ENCODE data around the gene C1RL. TPM values are rescaled to one million over a fixed set of nuclear protein-coding genes. Genes with fewer than 3 reads are reported as not detected.

C1RL gene
- total and polyA plus RNA-seq, 10 donors, result 19.1 to 126 (median 84.4) TPM

DNA sequence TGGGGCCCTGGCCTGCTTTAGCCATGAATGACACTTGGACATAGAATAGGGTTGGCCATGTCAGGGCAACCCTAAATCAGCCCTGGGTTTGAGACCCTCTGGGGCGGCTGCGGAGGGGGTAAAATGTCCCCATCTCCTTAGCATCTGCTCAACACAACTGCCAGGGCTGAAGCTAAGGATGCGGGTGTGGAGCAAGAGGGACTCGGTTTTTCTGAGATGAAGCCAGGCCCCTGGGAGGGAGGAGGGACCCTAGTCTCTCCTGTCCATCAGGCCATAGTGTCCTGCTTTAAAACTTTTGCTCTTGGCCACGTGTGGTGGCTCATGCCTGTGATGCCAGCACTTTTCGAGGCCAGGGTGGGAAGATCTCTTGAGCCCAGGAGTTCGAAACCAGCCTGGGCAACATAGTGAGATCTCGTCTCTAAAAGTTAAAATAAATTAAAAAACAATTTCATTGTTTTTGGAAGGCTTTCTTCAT is 16.0 kb downstream of the C1RL start:
- H3K36me3 ChIP-seq, result peaks cover 0 to 41% (median 4%) of the 10 kb centered on the region in 6 donors
- WGBS, 5 donors, result 78 to 86% (median 80%) methylated on average over 8 of the region's 8 CpGs
- H3K4me3 ChIP-seq, result peak overlapping the region in 1 of 8 donors; percentile 71
- intact Hi-C loops (cut with DNase I; ENCODE audit: low total_unique reads), result loop anchor here (10.0 kb wide), 1 partner anchor 78 kb away; the partner anchor contains the start of gene LPCAT3
- H3K9me3 ChIP-seq, result no peaks in the 10 kb centered on the region
- no peak for DNase-seq
- peaks cover 0 to 58% (median 25%) of the 10 kb centered on the region in 6 donors for H3K4me1 ChIP-seq
- no peaks in the 10 kb centered on the region for H3K27me3 ChIP-seq (replicated peaks in 1 of 7)
- H3K27ac ChIP-seq, result peak overlapping the region; percentile 13 to 82 (median 76)
- TF ChIP-seq POLR2A (IDR thresholded peaks at IDR 0.05) (no peak), POLR2AphosphoS5 (IDR thresholded peaks at IDR 0.05) (peak in 1 of 3 donors; percentile 31)
- TF ChIP-seq, protein P1, sequence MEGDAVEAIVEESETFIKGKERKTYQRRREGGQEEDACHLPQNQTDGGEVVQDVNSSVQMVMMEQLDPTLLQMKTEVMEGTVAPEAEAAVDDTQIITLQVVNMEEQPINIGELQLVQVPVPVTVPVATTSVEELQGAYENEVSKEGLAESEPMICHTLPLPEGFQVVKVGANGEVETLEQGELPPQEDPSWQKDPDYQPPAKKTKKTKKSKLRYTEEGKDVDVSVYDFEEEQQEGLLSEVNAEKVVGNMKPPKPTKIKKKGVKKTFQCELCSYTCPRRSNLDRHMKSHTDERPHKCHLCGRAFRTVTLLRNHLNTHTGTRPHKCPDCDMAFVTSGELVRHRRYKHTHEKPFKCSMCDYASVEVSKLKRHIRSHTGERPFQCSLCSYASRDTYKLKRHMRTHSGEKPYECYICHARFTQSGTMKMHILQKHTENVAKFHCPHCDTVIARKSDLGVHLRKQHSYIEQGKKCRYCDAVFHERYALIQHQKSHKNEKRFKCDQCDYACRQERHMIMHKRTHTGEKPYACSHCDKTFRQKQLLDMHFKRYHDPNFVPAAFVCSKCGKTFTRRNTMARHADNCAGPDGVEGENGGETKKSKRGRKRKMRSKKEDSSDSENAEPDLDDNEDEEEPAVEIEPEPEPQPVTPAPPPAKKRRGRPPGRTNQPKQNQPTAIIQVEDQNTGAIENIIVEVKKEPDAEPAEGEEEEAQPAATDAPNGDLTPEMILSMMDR (IDR thresholded peaks at IDR 0.05 in 8 of 11, conservative IDR thresholded peaks at IDR 0.05 in 3 of 11), result no peak

DNA sequence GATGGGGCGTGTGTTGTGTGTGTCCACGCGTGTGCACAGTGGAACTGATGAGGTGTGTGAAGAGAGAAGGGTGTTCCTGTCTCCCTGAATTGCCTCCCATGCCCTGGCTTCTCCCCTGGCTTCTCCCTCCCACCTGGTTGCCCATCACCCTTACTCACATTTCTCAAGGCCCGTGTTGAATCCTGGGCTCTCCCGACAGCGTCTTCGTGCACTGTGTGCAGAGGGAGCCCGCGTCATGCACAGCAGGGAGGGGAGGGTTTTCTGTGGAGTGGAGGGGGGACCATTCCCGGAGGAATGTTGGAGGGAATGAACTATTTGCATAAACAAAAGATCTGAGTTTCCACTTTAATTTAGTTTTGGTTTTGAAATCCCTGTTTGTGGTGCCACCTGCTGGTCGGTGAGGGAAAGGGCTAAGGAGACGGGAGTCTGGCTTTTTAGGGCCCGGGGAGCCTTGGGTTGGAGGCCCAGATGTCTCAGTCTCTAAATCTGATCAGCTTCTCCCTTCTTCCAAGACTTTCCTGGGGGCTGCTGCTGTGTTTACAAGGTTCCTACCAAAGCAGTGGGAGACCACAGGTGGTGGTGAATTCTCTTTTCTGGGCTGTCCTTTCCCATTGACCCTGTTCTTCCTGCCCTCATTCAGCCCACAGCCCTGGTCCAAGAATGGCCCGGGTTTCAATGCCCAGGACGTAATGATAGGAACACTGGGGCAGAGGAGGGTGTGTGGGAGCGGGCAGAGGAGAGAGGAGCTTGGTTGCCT is 16.6 kb downstream of the C1RL start, which contains the start of gene C1R:
C1R (minus strand) TSS at position 217 of the 757 bp plus-strand sequence; CDS start at position 160, 57 bp downstream.
- WGBS, 5 donors, result 15 to 31% (median 27%) methylated on average over 16 of the region's 16 CpGs
- Histone ChIP-seq H3K4me1 (peaks cover 0 to 58% (median 25%) of the 10 kb centered on the region in 6 donors), H3K4me3 (peak within 1 kb of the TSS; percentile 36 to 71 (median 49)), H3K9me3 (no peaks in the 10 kb centered on the region), H3K27ac (peak within 1 kb of the TSS; percentile 27 to 82 (median 76)), H3K36me3 (peaks cover 0 to 41% (median 4%) of the 10 kb centered on the region in 6 donors), H3K27me3 (replicated peaks in 1 of 7) (no peaks in the 10 kb centered on the region)
- peak in 2 of 3 donors; percentile 68 to 71 for TF ChIP-seq POLR2AphosphoS5 (IDR thresholded peaks at IDR 0.05)
- no peak for TF ChIP-seq POLR2A (IDR thresholded peaks at IDR 0.05)
- TF ChIP-seq, protein P1 (IDR thresholded peaks at IDR 0.05 in 8 of 11, conservative IDR thresholded peaks at IDR 0.05 in 3 of 11), result peak; percentile 79 to 96 (median 93)
- DNase-seq, result peak; percentile 86
- intact Hi-C loops (cut with DNase I; ENCODE audit: low total_unique reads), result loop anchor here (10.0 kb wide), 1 partner anchor 78 kb away; the partner anchor contains the start of gene LPCAT3

DNA sequence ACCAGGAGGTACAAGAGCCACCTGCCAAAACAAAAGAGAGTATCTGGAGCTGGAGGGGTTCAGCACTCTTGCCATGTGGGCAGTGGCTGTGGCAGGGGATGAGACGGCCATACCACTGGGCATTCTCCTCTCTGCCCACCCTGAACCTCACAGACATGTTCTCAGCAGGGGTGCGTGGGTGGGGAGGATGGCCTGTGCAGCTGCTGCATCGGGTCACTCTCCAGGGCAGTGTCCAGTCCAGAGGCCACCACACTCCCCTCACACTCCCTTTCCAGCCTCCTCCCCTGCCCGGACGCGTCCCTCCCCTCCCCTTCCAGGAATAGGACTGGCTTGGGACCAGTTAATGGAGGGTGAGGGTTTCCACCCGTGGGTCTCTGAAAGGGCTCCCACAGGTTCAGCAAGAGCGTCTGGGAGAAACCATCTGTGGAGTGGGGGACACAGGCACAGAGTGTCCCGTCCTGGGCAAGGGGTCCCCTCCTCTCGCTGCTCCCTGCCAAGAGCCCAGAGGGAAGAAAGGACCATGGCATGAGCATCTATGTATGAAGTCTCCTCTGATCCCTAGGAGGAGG is 17.3 kb downstream of the C1RL start:
- no peak for DNase-seq
- Histone ChIP-seq H3K4me1 (peaks cover 0 to 58% (median 25%) of the 10 kb centered on the region in 6 donors), H3K27me3 (replicated peaks in 1 of 7) (no peaks in the 10 kb centered on the region), H3K27ac (peak overlapping the region; percentile 27 to 82 (median 76)), H3K36me3 (peaks cover 0 to 41% (median 4%) of the 10 kb centered on the region in 6 donors), H3K9me3 (no peaks in the 10 kb centered on the region), H3K4me3 (peak overlapping the region; percentile 36 to 71 (median 49))
- intact Hi-C loops (cut with DNase I; ENCODE audit: low total_unique reads), result loop anchor here (10.0 kb wide), 1 partner anchor 77 kb away; the partner anchor contains the start of gene LPCAT3
- TF ChIP-seq POLR2A (IDR thresholded peaks at IDR 0.05) (no peak), POLR2AphosphoS5 (IDR thresholded peaks at IDR 0.05) (peak; percentile 50 to 82 (median 71))
- WGBS, 5 donors, result 44 to 63% (median 50%) methylated on average over 10 of the region's 10 CpGs

DNA sequence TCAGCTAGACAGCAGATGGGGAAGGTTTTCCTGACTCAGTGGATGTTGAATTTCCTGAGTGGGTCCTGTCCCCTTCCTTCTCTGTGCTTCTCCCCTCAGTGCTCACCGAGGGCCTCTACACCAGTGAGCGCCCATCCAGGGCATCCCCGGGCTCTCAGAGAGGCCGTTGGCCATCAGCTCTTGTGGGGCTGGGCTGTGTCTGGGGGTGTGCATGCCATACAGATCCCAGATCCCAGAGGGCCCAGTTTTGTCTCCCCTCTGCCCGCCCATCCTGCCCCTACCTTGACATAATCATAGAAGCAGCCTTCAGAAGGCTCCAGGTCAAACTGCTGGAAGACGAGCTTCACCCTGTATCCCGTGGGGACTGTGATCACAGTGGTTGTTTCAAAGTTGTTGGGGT is 17.8 kb downstream of the C1RL start:
- no peaks in the 10 kb centered on the region for H3K9me3 ChIP-seq
- intact Hi-C loops (cut with DNase I; ENCODE audit: low total_unique reads), result loop anchor here (10.0 kb wide), 1 partner anchor 76 kb away; the partner anchor contains the start of gene LPCAT3
- H3K4me1 ChIP-seq, result peaks cover 0 to 56% (median 25%) of the 10 kb centered on the region in 6 donors
- no peak for TF ChIP-seq POLR2AphosphoS5 (IDR thresholded peaks at IDR 0.05)
- TF ChIP-seq, protein P1 (IDR thresholded peaks at IDR 0.05 in 8 of 11, conservative IDR thresholded peaks at IDR 0.05 in 3 of 11), result no peak
- TF ChIP-seq POLR2A (IDR thresholded peaks at IDR 0.05), result no peak
- DNase-seq, result no peak
- H3K4me3 ChIP-seq, result peak overlapping the region; percentile 18 to 71 (median 49)
- no peaks in the 10 kb centered on the region for H3K27me3 ChIP-seq (replicated peaks in 1 of 7)
- H3K27ac ChIP-seq, result peak overlapping the region; percentile 1 to 82 (median 68)
- peaks cover 0 to 41% (median 5%) of the 10 kb centered on the region in 6 donors for H3K36me3 ChIP-seq
- WGBS, 5 donors, result 66 to 84% (median 79%) methylated on average over 5 to 7 of the region's 7 CpGs

All from spleen (tissue), 11 donors.